ENCODE results near the gene WDR13. TPM values are rescaled to one million over a fixed set of nuclear protein-coding genes. Genes with fewer than 3 reads are reported as not detected.
"Not testable (repeated sequence)": the region's sequence is repeated elsewhere in the genome, so short reads cannot be mapped to it uniquely, and the experiment has no call there.

The WDR13 gene
- 96.6 TPM for polyA plus RNA-seq (2013, experiment 1 of 2; ENCODE audit: insufficient read length)
- 100 TPM for polyA plus RNA-seq (2013, experiment 2 of 2; ENCODE audit: insufficient read length)

DNA sequence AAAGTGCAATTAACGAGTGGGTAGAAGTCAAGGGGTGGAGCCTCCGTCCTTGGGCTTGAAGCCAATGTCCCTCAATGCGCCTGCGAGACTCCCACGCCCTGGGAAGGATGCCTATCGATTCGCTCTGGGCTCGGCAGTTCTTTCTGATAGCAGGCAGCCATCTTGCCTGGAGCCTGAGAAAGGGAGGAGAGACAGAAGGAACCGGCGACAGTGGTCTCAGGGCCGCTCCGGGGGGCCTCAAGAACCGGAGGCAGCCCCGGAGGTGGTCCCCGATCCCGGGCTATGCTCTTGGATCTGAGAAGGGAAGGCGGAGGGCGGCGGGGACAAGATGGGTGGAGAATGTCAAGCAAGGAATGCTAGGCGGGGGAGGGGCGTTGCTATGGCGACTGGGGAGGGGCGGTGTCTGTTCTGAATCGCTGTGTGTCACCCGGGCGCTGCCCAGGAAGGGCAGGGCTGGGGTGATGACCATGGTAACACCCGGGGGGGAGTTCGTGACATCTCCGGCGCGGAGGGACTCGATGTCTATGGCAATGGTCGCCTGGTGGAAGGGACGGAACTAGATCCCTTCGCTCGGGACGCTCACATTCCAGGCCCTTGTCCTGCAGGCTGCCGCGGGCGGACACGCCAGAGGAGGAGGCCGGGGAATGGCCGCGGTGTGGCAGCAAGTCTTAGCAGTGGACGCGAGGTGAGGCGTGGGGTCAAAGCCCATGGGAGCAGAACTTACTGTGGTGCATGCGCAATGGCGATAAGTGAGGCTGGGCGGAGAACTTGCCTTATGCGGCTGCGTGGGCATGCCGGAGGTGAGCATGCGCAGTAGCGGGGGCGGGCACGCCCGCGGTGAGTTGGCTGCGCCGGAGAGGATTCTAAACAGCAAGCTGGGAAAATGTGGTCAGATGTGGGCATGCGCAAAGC, at the start of gene WDR13:
Gene WDR13 (plus strand): TSS at position 140 of the 912 bp plus-strand sequence. CDS start 505 bp downstream, at position 645.
- DNase-seq = peak; percentile 94

DNA sequence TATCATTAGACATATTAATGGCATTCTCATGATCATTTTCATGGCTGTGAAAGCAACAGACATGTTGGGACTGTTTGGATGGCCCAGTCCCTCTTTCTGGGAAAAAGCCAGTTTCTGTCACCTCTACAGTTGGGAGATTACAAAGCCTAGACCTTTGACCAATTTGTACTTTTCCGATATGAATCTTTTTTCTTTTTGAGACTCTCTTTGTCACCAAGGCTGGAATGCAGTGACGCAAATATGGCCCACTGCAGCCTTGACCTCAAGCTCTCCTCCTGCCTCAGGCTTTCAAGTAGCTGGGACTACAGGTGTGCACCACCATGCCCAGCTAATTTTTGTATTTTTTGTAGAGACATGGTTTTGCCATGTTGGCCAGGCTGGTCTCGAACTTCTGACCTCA, 48.4 kb upstream of the WDR13 start:
- DNase-seq = no peak

DNA sequence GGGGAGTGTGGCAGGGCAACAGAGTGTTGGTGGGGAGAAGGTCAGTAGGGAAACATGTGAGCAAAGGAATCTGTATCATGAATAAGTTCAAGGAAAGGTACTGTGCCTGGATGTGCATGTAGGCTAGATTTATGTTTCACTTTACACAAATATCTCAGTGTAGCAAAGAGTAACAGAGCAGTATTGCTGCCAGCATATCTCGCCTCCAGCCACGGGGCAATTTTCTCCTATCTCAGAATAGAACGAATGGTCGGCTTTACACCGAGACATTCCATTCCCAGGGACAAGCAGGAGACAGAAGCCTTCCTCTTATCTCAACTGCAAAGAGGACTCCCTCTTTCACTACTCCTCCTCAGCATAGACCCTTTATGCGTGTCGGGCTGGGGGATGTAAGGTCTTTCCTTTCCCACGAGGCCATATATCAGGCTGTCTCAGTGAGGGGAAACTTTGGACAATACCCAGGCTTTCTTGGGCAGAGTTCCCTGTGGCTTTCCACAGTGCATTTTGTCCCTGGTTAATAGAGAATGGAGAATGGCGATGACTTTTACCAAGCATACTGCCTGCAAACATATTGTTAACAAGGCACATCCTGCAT, 41.5 kb upstream of the WDR13 start:
- not testable (repeated sequence) for DNase-seq

DNA sequence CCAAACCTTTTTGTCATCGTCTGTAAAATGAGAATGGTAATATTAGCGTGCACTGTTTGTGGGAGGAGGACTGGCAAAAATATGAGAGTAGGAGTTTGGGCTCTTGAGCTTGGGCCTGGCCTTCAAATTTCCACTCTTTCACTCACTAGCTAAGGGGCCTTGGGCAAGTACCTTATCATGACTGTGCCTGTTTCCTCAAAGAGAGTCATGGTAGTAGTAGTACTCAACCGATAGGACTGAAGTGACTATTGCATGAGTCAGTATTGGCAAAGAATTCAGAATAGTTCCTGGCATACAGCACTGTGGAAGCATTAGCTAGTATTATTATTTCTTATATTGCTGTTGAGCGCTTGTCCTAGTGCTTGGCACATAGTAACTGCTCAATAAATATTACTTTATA, 39.0 kb upstream of the WDR13 start:
- peak; percentile 80 for DNase-seq

DNA sequence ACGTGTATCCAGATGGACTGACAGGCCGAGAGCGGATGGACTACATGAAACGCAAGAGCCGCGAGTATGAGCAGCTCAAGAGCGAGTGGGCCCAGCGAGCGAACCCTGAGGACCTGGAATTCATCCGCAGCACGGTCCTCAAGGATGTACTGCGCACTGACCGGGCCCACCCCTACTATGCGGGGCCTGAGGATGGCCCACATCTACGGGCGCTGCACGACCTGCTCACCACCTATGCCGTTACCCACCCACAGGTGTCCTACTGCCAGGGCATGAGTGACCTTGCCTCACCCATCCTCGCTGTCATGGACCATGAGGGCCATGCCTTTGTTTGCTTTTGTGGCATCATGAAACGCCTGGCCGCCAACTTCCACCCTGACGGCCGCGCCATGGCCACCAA, 37.7 kb upstream of the WDR13 start:
- DNase-seq = no peak

DNA sequence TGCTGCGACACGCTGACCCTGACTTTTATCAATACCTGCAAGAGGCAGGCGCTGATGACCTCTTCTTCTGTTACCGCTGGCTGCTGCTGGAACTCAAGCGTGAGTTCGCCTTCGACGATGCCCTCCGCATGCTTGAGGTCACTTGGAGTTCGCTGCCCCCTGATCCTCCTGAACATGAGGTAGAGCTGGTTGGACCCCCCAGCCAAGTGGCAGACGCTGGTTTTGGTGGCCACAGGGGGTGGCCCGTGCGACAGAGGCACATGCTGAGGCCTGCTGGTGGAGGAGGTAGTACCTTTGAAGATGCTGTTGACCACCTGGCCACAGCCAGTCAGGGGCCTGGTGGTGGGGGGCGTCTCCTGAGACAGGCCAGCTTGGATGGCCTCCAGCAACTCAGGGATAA, 37.2 kb upstream of the WDR13 start:
- no peak for DNase-seq

DNA sequence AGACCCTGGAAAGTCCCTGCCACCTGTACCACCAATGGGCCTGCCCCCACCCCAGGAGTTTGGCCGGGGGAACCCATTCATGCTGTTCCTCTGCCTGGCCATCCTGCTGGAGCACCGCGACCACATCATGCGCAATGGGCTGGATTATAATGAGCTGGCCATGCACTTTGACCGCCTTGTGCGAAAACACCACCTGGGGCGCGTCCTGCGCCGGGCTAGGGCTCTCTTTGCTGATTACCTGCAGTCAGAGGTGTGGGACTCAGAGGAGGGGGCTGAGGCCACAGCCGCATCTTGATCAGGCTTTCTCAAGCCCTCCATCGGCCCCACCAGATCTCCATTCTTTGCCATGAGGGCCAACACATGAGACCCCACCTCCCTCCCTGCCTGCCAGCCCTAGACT, 36.6 kb upstream of the WDR13 start:
- DNase-seq = no peak

DNA sequence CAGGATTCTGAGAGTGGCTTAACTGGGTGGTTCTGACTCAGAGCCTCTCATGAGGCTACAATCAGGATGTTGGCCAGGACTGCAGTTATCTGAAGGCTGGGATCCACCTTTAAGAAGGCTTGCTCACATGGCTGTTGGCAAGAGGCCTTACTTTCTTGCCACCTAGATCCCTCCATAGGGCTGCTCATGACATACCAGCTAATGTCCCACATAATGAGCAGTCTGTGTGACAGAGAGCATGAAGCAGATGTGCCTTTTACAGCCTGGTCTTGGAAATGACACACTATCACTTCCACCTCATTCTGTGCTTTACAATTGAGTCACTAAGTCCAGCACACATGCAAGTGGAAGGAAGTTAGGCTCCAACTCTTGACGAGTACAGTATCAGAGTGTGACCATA, 27.3 kb upstream of the WDR13 start:
- DNase-seq = no peak

DNA sequence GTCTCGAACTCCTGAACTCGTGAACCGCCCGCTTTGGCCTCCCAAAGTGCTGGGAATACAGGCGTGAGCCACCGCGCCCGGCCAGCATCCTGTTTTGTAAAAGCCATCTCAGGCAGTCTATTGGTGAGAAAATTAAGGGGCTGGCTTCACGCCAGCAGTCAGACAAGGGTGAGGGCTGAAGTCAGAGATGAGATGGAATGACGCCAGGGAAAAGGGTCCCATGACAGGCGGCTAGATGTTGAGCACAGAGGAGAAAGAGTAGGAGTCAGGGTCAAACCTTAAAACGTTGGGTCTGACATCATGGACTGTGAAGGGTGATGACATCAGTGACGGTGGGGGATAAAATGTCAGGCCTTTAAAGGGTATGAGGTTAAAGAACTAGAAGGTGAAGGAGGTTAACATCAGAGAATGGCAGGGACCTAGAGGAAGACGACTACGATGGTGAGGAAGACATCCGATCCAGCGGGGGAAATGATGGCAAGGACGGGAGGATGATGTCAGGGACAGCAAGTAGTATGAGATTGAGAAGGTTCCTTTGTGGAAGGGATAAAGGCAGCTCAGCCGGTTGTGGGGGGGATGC, 23.5 kb upstream of the WDR13 start:
- DNase-seq = no peak

DNA sequence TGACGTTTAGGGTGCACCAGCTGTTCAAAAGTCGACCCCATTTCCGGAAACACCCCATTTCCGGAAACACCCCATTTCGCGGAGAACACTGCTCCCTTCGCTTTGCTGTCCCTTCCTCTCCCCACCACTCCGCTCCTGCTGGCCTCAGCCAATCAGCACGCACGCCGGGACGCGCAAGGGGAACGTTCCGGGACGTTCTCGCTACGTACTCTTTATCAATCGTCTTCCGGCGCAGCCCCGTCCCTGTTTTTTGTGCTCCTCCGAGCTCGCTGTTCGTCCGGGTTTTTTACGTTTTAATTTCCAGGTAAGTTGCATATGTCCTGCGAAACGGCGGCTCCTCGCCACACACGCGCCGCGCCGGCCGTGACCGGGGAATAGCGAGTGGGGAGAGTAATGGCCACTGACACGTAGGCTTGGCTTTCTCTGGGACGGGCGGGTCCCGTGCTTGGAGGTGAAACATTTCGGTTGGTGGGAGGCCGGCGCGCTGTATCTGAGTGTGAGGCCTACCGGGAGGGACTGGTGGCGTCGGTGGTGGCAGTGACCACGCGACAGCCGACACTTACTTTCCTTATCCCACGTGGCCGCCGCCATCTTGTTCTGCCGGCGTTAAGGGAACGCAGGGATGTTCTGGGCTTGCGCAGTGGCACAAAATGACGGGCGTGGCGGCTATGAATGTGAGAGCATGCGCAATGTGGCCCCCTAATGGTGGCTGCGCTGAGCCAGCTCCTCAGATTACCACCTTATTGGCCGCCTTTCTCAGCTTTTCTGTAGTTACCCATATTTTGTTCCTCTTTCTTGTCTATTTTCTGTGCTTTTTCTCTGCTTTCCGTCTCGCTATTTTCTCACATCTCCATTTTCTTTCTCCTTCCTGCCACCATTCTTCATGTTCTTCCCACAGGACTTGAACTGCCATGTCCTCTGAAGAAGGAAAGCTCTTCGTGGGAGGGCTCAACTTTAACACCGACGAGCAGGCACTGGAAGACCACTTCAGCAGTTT, 22.7 kb upstream of the WDR13 start, which contains the start of gene RBM3:
Gene RBM3 (plus strand): TSS at position 215 of the 997 bp plus-strand sequence. CDS start 697 bp downstream, at position 912.
- peak; percentile 94 for DNase-seq

DNA sequence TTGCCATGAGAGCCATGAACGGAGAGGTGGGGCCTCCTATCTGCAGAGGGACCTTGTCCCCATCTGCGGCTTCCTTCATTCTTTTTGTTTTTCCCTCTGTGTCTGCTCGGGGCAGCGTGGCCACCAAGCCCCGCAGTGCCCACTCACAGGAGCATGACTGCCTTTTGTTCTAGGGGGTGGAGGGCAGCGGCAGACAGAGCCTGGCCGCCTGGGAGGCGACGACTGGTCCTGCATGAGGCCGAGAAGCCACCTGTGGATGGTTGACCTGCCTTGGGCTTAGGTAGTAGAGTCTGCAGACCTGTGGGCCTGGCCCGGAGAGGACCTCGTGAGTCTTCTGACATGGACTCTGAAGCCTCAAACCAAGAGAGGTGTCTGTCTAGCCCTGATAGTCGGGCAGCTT, 21.6 kb upstream of the WDR13 start:
- DNase-seq = no peak

DNA sequence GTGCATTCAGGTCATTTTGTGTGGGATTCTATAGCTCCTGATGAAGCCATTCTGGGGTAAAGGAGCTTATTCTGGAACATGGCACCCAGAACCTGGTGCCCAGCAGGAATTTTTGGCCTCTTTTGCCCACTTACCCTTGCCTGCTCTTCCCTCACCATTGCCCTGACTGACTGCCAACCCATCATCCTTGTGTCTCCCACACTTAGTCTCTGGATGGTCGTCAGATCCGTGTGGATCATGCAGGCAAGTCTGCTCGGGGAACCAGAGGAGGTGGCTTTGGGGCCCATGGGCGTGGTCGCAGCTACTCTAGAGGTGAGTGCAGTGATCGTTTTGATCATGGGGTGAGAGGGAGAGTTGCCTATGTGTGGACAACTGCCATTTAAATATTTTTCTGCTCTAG, 21.2 kb upstream of the WDR13 start:
- DNase-seq = no peak

DNA sequence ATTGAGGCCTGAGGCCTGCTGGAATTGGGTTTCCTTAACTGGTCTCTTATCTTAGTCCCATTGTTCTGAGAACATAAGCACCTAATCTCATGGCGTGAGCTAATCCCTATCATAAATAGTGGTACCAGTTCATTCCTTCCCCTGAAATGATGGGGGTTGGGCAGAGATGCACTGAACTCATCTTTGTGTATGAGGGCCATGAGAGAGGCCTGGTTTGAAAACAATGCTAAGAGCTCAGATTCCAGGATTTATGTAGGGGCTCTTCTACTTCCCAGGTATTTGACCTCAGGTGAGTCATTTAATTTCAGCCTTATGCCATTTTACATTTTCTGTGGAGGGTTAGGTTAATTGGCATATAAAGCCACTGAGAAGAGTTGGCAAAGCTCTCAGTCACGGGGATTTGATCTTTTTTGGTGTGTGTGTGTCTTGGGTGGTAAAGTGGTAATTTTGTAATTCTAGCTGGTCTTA, 18.6 kb upstream of the WDR13 start:
- no peak for DNase-seq

DNA sequence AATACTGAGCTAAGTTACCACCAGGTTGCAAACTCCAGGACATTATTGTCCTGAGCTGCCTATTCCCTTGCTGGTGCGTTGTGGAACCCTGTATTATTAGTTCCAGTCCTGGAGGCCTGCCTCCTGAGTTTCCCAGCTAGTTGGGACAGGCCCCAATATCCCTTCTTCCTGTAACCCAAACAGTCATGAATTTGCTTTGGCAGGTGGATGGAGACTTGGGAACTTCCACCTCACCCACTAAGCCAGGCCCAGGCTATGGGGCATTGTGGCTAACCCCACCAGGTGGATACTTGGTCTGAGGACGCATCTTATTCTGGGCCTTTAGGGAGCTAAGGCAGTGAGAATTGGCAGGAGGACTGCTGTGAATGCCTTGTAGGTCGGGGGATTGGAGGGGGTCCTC, 18.0 kb upstream of the WDR13 start:
- DNase-seq = no peak

DNA sequence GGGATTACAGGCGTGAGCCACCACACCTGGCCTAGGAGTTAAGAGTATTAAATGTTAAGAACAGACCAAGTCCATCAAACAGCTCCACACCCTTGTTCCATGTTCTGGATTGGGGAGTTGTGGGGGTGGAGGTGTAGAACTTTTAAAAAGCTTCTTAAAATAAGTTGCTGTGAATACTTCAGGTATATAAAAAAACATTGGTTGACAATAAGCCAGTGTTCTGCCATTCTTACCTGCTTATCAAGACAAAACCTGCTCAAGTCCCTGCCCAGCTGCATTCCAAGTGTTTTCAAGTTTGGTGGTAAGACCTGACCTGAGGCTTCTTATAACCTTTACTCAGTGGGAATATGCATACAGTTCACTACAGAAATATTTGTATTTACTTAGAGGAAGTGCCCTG, 16.6 kb upstream of the WDR13 start:
- DNase-seq = no peak

DNA sequence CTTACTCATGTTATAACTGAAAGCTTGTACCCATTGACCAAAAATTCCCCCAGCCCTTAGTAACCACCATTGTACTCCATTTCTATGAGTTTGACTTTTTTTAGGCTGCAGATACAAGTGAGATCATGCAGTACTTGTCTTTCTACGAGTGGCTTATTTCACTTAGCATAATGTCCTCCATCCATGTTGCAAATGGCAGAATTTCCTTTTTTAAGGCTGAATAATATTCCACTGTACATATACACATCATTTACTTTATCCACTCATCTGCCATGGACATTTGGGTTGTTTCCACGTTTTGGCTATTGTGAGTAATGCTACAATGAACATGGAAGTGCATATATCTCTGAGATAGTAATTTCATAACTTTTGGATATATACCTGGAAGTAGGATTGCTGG, 12.6 kb upstream of the WDR13 start:
- no peak for DNase-seq

DNA sequence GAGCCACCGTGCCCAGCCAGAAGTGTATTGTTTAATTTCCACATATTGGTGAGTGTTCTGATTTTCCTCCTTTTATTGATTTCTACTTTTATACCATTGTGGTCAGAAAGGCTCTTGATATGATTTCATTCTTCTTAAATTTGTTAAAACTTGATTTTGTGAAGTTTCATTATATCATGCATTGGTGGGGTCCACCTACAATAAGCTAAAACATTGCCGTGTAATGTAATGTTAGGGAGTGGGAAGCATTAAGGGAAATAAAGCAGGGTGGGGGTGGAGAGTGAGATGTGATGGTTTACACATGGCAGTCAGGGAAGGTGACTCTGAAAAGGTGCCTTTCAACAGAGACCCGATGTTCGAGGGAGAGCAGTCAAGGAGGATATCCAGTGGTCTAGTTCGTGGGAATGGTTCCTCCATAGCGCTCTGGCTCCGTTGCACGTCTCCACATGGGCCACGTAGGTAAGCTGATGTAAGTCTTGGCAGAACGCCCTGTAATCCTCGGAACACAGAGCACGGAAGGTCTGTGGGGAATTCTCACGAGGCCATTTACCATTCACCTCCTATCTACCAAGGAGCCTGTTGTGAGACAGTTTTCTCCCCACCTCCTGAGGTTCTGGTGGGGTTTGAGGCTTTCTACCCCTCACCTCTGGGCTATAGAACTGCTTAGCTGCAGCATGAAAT, 7.7 kb upstream of the WDR13 start:
- DNase-seq = no peak

DNA sequence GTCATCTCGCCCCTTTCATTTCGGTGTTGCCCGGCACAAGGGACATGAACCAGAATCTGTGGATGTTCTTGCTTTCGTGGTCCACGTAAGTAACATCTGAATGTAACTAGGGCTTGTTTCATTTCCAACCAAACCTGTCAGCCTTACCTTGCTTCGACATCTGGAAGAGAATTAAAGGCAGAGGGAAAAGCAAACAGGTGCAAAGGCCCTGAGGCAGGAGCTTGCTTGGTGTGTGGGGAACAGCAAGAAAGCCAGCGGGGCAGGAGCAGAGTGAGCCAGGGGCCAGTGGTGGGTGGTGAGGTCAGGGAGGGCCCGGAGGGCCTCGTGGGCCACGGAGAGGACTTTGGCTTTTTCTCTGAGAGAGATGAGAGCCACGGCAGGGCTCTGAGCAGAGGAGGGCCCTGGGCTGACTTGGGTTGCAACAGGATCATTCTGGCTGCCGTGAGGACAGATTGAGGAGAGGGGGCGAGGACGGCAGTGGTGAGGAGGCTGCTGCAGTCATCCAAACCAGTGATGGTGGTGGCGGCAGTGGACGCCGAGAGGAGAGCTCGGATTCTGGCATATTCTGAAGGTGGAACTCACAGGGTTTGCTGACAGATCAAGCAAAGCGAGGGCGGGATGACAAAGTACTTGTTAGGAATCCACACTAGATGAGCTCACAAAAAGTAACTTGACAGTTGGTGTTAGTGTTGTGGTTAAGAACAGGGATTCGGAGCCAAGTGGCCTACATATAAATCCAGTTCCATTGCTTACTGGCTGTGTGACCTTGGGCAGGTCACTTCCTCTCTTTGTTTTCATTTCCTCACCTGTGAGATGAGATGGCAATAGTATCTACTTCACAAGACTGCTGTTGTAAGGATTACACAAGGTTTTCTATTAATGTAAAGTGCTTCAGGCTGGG, 6.8 kb upstream of the WDR13 start:
- no peak for DNase-seq

DNA sequence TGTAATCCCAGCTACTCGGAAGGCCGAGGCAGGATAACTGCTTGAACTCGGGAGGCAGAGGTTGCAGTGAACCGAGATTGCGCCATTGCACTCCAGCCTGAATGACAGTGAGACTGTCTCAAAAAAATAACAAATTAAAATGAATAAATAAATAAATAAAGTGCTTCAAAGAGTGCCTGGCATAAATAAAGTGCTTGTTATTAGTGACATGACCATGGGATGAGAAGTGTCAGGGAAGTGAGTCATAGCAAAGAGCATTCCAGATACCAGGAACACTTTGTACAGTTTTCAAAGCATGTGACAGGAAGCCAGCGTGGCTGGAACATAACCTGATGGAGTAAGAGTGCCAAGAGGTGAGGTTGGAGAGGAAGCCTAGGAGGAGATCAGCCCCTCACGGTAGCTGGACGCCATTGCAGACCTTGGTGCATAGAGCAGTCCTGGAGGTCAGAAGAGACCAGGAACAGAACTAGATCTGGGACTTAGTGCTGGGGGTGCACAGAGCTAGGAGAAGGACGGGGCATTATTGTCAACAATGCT, 6.0 kb upstream of the WDR13 start:
- peak; percentile 81 for DNase-seq

DNA sequence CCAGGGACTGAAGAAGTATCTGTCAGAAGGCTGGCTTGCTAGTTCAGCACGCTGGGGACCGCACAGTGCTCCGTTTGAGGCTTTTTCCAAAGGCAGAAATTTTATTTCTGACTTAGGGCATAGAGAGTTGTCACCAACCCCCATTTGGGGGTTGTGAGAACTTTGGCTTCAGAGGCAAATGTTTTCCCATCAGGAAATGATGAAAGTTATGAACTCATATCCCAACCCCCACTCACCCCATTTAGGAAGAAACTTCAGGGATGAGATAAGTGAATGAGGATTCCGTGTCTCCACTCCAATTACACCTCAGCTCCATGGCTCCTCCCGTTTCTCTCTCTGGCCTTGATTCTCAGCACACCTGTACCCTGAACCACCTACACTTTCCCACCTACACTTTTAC, 4.3 kb upstream of the WDR13 start:
- DNase-seq = peak; percentile 58
